Uterus (tissue), 2 donors: Measurements from ENCODE around the gene NSG1.

Experiments
- POLR2A ChIP-seq, 2 donors: fragments of 450-650 bp; IDR thresholded peaks; one replicate each; pipeline ENCODE4 v1.6.1; 2016; ENCODE audit warnings: antibody characterized with exemption in 2 of 2, mild to moderate bottlenecking in 1 of 2, moderate library complexity in 1 of 2
- TF ChIP-seq, protein P1 (sequence below), 4 experiments: fragments of 200-600 bp in 2 of 4; fragments of 450-650 bp in 2 of 4; sonication (generic) in 2 of 4; IDR thresholded peaks; one replicate each; pipeline ENCODE4 v1.5.1; 2016 to 2019; ENCODE audit warnings: antibody characterized with exemption in 4 of 4, mild to moderate bottlenecking in 2 of 4, moderate library complexity in 1 of 4

DNA sequence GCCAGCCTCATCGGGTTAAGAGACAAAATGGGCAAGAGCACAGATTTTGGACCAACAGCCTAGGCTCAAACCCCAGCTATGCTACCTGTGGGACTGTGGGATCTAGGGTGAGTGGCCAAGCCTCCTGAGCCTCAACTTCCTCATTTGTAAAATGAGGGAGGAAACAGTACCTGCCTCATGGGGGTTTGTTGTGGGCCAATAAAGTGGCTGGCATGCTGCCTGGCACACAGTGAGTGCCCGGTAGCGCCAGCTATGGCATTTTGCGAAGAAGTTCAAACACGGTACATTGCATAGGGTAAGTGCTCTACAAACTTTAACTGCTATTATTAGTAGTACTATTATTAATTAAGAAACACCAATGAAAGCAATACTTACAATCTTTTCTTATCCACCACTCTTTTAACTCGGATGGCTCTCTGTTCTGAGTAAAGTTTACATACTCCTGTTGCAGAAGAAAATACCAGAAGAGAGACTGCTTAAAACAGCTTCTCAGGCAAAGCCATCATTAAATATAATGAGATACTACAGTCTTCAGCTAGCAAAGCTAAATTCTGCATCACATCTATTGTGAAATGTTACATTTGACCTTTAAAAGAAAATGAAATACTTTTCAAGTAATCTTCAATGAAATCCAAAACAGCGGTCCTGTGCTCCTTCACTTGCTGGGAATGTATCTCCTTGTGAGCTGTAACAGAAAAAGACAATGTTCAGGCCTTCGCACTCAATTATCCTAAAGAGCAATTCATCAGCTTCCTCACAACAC lies 70.1 kb downstream of the NSG1 start:
- TF ChIP-seq, protein P1, sequence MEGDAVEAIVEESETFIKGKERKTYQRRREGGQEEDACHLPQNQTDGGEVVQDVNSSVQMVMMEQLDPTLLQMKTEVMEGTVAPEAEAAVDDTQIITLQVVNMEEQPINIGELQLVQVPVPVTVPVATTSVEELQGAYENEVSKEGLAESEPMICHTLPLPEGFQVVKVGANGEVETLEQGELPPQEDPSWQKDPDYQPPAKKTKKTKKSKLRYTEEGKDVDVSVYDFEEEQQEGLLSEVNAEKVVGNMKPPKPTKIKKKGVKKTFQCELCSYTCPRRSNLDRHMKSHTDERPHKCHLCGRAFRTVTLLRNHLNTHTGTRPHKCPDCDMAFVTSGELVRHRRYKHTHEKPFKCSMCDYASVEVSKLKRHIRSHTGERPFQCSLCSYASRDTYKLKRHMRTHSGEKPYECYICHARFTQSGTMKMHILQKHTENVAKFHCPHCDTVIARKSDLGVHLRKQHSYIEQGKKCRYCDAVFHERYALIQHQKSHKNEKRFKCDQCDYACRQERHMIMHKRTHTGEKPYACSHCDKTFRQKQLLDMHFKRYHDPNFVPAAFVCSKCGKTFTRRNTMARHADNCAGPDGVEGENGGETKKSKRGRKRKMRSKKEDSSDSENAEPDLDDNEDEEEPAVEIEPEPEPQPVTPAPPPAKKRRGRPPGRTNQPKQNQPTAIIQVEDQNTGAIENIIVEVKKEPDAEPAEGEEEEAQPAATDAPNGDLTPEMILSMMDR (IDR thresholded peaks at IDR 0.05): no peak
- no peak for TF ChIP-seq POLR2A (IDR thresholded peaks at IDR 0.05)
